HG02970 (cell line): ENCODE results near the gene CCER1.

Experiments
- ATAC-seq: cut with Tn5 transposase; IDR thresholded peaks from one replicate; pipeline ENCODE4 v1.9.1; 2021; ENCODE audit warnings: mild to moderate bottlenecking, moderate library complexity, moderate number of reproducible peaks; ENCODE audit not compliant: unreplicated experiment, low FRiP score

Gene CCER1

GRCh38 chr12:90969851-90970250 lies 14.9 kb upstream of the CCER1 start:
- ATAC-seq, result no peak

GRCh38 chr12:90969346-90969745 lies 14.4 kb upstream of the CCER1 start:
- no peak for ATAC-seq

- ATAC-seq, result no peak
Observed at GRCh38 chr12:90965204-90965603, 10.2 kb upstream of the CCER1 start.

- no peak for ATAC-seq
Observed at GRCh38 chr12:90964616-90965015, 9.6 kb upstream of the CCER1 start.

- ATAC-seq, result no peak
Observed at GRCh38 chr12:90963946-90964345, 9.0 kb upstream of the CCER1 start.

DNA sequence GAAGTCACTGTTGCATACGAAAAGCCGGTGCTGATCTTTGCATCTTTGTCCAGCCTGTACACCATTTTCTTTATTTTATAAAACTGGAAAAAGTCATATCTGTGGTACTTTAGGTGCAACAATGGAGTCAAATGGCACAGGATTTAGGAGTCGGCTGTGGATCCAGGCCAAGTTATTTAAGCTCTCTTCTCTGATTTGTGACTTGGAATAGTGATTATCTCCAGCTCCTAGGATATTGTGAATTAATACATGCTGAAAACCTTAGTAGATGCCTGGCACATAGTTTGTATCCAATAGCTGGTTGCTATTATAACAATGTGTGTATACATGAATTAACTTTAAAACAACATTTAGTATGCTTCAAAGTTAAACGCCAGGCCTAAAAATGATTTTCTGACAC lies 6.2 kb upstream of the CCER1 start:
- no peak for ATAC-seq

- peak; percentile 88 for ATAC-seq
Observed at GRCh38 chr12:90959538-90960139, 4.7 kb upstream of the CCER1 start.

- no peak for ATAC-seq
Observed at GRCh38 chr12:90959032-90959431, 4.1 kb upstream of the CCER1 start.

- no peak for ATAC-seq
Observed at GRCh38 chr12:90958347-90958746, 3.4 kb upstream of the CCER1 start.

- no peak for ATAC-seq
Observed at GRCh38 chr12:90954428-90954827, 548 bp downstream of the CCER1 start.

GRCh38 chr12:90953956-90954421 lies 987 bp downstream of the CCER1 start:
- no peak for ATAC-seq

DNA sequence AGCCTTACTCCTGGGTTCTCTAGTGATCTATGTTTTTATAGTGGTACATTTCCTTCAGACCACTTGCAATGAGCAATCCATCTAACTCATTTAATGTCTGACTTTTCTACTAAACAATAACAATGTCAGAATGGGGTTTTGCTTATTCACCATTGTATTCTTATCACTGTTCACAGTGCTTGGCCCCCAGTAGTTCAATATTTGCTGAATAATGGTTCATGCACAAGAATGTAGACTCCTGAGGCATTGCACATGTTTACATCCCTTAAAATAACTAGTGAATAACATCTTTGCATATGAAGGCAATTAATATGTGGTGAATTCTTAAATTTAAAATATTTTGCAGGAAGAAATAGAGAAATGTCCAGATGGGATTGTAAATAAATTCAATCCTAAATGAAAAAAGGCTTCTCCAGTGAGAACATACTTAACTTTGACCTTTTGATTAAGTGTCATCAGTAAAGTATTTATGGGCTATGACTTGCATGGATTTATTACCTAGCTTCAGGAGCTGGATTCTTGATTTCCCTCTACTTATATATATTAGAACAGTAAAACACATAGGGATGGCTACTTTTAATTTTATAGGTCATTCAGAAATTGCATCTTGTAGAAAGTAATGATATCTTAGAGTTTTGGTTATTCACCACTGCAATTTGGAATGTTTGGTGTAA lies 3.4 kb downstream of the CCER1 start:
- ATAC-seq, result no peak

GRCh38 chr12:90947869-90948268 lies 7.1 kb downstream of the CCER1 start:
- ATAC-seq, result no peak

GRCh38 chr12:90945070-90945649 lies 9.8 kb downstream of the CCER1 start:
- ATAC-seq, result no peak

DNA sequence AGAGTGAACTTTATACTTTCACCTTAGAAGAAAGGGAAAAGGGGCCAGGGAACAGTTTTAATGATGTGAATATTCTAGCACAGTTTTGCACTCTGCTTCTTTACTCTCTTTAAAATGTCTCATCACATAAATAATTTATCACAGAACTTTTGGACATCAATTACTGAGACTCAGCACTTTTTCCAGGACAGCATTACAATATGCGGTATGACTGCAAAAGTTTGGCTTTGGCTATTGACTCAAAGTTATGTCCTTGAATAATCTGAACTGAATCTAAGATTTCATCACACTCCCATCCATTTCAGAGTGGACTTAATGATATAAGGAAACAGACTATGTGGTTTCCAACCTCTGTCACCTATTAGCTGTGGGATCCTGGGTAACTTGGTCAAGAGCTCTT lies 11.7 kb downstream of the CCER1 start:
- ATAC-seq, result no peak

GRCh38 chr12:90940872-90941499 lies 14.0 kb downstream of the CCER1 start:
- peak; percentile 65 for ATAC-seq

GRCh38 chr12:90939382-90939781 lies 15.6 kb downstream of the CCER1 start:
- ATAC-seq, result no peak

GRCh38 chr12:90938451-90938850 lies 16.5 kb downstream of the CCER1 start:
- ATAC-seq, result no peak

DNA sequence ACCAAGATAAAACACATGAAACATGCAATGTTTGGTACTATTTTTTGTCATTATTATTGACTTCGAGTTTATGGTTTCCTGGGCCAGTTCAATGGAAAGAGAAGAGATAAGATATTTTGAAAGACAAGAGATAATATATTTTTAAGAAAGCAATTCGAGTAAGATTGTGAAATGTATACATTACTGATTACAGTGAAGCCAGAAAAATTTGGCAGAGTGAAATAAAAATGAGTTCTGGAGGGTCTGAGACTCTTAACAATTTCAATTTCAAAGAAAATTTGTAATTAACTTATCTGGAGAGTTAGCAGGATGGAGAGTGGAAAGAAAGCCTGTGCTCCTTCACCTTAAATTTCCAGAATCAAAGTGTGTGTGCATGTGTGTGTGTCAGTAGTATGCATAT lies 17.3 kb downstream of the CCER1 start:
- ATAC-seq, result no peak

- ATAC-seq, result no peak
Observed at GRCh38 chr12:90936230-90937005, 18.6 kb downstream of the CCER1 start.

DNA sequence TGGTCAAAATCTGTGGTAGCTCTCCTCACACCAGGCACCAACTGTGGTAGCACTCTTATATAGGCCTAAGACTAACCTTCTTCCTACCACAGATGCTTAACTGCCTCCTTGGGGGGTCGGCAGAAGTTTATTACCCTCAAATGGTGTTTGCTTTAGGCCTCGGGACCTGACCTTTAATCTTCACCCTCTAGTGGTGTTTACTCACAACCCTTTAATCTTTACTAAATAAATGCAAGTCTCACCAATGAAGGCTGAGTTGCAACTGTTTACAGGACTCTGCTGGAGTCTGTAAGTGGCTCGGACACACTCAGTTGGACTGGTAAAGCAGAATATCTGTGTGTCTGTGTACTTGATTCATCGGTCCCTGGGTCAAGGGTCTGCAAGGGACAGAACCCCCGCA lies 29.4 kb downstream of the CCER1 start:
- no peak for ATAC-seq
